HG03064 (cell line): Measurements from ENCODE around the gene MPPED1.

ENCODE experiments used
- ATAC-seq: cut with Tn5 transposase; IDR thresholded peaks from one replicate; pipeline ENCODE4 v1.9.1; 2021; ENCODE audit warnings: low read depth; ENCODE audit not compliant: unreplicated experiment

Gene MPPED1

DNA sequence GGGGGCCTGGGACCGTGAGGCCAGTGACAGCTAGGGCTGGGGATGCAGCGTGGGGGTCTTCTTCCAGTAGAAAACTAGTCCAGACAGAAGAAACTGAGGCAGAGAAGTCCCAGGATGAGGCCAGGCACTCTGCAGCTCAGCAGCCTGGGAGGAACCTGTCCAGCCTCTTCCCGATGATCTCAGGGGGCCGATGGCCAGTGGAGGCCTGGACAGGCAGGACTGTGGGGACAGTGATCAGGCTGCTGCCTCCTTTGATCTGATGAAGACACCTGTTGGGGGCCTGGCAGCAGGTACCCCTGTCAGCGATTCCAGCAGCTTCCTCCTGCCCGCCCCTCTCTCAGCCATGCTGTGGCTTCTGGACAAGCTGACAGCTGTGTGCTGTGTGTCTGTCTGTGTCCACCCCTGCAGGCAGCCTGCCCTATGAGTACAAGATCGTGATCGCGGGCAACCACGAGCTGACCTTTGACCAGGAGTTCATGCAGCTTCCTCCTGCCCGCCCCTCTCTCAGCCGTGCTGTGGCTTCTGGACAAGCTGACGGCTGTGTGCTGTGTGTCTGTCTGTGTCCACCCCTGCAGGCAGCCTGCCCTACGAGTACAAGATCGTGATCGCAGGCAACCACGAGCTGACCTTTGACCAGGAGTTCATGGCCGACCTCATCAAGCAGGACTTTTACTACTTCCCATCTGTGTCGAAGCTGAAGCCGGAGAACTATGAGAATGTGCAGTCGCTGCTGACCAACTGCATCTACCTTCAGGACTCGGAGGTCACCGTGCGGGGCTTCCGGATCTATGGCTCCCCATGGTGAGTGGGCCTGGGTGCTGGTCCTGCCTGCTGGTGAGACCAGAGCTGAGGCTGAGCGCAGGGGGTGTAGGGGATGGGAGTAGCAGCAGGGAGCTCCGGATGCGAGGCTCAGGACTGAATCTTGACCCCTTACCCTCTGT, 62.6 kb downstream of the MPPED1 start:
- no peak for ATAC-seq

DNA sequence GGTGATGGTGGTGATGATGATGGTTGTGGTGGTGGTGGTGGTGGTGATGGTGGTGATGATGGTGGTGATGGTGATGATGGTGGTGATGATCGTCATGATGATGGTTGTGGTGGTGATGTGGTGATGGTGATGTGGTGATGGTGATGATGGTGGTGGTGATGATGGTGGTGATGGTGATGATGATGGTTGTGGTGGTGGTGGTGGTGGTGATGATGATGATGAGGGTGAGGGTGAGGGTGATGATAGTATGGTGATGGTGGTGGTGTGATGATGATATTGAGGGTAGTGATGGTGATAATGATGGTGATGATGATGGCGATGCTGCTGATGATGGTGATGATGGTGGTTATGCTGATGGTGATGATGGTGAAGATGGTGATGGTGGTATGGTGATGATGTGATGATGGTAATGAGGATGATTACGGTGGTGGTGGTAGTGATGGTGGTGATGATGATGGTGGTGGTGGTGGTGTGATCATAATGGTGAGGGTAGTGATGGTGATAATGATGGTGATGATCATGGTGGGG, 63.8 kb downstream of the MPPED1 start:
- ATAC-seq = no peak

DNA sequence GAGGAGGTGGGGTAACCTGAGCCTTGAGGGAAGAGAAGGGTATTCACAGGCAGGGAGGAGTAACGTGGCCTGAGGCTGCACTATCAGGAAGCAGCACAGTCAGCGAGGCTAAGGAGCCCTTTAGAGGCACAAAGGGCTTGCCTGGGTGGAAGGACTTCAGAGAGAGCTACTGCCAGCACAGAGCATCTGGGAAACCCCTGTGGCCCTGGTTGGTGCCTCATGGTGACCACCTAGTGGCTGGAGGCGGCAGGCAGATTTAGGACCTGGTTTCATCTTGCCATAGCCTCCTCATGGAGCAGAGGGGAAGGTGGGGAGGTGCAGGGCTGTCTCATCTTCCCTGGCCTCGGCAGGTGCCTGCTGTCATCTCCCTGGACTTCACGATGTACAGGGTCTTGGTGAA, 64.5 kb downstream of the MPPED1 start:
- ATAC-seq = no peak

DNA sequence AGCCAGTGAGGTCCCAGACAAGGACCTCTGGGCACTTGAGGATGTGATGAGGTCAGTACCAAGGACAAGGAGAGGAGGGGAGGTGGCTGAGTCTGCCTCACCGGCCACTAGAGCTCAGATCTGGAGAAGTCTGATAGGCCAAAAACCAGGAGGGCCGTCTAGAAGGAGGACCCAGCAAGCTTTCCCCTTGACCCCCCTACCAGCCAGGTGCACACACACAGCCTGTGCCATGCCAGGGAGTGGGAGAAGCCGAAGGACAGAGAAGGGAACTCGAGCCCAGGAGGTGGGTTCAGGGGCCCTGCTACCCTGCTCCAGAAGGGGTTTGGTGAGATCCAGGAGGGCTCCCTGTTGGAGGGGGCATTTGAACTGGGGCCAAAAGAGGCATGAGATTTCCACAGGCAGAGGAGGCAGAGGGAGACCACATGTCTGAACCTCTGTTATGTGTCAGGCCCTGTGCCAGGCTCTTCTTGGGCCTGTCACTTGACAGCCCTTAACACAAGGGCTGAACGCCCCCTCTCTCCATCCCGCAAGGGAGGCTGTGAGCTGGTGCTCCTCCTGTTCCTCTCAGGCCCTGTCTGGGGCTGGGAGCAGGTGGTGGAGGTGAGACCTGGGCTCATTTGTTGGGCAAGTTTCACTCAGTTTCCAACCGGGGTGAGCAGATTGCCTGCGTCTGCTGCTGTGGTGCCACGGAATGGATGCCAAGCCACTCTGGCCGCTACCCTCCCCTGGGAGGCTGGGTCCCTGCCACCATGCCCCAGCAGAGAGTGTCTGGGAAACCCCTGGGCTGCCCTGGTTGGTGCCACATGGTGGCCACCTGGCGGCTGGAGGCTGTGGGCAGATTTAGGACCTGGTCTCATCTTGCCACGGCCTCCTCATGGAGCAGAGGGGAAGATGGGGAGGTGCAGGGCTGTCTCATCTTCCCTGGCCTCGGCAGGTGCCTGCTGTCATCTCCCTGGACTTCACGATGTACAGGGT, 65.2 kb downstream of the MPPED1 start:
- ATAC-seq = no peak

DNA sequence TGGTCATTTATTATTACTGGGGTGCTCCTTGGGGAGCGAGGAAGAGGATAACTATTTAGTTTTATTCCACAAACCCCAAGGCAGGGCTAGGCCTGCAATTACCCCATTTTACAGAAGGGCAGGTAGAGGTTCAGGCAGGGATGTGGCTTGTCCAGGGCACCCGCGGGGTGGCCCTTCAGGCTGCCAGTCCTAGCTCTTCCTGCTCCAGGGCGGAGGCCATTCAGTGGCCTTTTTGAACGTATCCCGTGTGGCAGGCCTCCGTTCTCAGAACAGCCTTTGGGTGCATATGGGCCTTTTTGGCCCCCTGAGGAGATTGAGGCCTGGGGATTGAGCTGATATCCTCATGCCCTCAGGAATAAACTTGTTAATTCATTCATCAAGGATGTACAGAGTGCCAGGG, 66.2 kb downstream of the MPPED1 start:
- ATAC-seq = no peak

DNA sequence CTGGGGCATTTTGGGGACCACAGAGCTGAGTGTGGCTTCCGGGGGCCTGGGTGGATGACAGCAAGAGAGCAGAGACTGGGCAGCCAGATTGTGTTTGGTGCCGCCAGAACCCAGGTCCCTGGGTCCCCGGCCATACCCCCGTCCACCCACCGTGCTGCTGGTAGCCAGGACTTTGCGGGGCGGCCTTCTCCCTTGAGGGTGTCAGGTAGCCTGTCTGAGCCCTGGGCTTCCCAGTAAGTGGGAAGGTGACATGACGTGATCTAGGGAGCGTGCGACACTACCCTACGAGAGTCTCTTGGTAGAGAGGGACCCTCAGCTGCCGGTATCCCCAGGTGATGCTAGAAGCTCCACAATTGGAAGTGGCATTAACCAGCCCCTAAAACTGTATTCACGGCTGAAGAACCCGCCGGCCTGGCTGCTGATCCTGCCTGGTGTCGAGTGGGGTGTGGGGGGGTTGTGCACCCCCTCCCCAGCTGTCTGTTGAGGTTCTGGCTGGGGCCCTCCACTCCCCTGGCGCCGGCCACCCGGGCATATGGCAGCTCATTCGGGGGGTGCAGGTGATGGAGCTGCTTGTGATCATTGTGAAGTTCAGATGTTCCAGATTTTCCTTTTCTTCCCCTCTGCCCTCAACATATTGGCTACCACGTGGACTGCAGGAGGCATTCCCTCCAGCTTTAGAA, 66.9 kb downstream of the MPPED1 start:
- no peak for ATAC-seq

DNA sequence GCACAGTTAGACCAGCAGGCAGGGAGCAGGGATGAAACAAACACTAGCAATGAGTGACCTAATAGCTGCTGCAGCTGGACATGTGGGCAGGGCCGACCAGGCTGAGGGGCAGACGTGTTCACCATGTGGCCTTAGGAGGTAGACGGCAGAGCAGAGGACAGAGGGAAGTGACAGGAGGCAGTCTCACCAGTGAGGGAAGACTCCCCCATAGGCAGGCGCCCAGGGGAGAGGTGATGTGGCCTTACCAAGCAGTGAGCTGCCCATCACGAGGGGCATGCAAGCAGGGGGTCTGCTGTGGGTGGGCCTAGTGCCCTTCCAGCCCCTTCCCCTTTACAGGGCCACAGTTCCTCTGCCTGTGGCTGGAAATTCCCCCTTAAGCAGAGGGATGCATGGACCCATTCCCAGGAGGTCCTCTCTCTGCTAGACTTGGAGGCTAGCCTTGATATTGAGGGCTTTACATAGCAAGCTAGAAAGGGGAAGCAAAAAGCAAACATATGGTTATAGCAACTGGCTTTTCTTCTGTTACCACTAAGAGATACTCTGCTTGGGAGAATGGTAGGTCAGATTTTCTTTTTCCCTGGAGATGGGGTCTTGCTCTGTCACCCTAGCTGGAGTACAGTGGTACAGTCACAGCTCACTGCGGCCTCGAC, 67.6 kb downstream of the MPPED1 start:
- ATAC-seq = no peak

DNA sequence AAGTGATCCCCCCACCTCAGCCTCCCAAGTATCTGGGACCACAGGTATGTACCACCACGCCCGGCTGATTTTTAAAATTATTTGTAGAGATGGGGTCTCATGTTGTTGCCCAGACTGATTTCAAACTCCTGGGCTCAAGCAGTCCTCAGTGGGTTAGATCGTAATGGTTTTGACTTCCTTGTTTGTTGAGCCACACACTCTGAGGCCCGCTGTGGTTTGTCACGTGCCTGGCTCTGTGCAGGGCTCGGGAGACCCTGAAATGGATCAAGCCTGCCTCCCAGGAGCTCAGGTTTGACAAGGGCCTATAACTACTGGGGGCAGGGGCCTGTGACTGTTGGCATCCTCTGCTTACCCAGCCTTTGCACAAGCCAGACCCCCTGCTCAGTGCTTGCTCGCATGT, 68.1 kb downstream of the MPPED1 start:
- ATAC-seq = no peak

DNA sequence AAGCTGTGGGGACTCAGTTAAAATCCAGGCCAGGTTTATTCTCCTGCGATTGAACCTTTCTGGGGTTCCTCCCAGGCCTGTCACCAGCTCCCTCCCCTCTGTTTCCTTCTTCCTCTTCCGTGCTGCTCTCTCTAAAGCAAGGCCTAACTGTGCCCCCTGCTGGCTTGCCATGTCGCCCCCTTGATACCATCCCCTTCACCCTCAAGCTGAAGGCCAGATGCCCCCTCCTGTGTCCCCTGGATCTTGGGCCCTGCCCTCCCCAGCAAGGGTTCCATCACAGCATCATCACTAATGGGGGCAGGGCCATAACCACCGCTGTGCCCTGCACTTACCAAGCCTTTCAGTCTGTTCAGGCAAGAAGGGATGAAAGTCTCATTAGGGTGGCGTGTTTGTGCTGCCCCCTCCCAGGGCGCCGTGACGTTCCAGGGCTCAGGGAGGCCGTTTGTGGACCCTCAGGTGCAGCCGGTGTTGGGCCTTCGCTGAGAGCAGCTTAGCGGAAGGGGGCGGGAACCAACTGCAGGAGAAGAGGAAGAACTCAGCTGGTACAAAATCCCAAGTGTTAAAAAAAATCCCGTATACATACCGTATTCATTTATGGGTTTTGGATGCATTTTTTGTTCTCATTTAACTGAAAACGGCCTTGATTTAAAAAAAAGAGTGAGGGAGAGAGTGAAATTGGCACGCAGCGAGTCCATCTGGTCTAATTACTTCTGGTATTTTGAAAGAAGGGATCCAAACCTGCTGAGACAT, 69.9 kb downstream of the MPPED1 start:
- ATAC-seq = no peak

DNA sequence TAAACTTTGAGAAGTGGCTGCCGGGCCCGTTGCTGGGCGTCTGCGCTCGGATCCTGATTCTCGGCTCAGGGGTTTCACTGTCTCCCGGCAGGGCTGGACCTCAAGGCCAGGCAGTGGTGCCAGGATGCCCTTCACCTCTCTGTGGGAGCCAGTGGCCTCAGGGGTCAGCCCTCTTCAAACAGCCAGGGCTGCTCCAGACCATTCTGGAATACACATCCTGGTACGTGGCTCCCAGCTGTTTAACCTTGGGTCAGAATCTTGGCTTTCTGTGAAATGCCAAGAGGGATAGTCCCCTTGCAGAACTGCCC, 70.5 kb downstream of the MPPED1 start:
- ATAC-seq = no peak

DNA sequence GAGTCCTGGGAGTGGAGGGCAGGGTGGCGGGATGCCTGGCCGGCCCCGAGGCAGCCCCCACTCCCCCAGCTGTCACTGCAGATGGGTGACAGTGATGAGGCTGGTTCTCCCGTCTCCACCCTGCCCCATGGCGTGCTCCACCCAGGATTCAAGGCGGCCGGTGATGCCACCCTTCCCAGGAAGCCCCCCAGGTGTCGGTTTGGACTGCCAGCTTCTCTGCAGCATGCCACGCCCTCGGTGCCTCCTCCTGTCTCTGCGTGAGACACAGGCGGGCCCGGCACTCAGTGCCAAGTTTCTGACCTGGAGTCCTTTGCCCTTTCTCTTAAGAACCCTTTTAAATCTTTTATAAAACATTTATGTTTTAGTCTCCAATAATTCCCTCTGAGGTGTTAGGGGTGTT, 71.5 kb downstream of the MPPED1 start:
- ATAC-seq = no peak

DNA sequence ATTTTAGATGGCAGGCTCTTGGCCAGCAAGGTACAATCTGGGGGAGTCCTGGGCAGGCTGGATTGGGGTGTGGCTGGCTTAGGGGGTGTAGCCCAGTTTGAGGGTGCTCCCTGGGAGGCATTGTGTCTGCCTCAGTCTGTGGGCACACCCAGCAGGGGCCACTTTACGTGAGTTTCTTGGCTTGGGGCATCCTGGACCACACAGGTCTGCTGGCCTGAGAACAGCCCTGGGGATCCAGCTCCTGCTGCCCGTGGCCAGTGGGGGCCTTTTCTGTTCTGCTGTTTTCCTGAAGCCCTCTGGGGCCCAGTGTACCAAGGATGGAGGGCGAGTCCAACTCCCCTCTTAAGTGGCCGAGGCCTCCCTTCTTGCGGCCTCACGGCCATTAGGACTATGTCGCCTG, 71.9 kb downstream of the MPPED1 start:
- no peak for ATAC-seq

DNA sequence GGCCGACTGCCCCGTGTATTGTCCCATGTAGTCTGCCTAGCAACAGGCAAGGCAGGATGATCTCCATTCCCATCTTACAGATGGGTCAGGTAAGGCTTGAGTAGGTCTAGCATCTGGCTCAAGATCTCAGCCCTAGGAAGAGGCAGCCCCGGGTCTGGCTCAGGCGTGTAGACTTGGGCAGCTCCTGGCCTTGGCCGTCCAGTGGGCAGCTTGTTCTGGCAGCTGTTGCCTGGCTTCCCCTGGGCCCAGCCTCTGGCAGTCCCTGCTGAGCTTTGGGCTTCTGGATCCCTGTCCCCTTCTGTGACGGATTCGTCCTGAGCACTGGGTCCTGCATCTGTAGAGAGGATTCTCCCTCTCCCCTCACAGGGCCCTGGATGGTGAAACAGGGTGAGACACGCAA, 72.4 kb downstream of the MPPED1 start:
- no peak for ATAC-seq

DNA sequence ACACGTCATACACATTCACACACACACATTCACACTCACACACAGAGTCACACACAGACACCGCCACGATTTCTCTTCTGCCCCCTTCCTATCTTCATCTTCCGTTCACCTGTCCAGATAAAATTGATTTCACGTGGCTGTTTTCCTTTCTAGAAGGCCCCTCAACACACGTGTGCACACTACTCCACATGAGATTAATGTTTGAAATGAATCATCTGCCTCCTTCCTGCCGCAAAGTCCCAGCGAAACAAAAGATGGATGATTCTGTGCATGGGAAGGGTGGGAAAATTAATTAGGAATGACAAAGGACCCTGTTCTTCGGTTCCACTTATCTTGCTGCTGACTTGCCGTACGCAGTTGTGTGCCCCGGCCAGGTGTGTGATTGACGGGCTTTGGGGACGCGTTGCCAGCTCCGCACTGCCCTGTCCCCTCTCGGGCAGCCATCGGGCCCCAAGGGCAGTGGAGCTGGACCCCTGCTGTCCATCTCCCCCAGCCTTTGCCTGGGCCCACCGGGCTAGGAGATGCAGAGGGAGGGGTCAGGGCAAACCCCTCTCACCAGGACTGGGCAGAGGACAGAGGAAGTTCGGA, 73.8 kb downstream of the MPPED1 start:
- ATAC-seq = no peak

DNA sequence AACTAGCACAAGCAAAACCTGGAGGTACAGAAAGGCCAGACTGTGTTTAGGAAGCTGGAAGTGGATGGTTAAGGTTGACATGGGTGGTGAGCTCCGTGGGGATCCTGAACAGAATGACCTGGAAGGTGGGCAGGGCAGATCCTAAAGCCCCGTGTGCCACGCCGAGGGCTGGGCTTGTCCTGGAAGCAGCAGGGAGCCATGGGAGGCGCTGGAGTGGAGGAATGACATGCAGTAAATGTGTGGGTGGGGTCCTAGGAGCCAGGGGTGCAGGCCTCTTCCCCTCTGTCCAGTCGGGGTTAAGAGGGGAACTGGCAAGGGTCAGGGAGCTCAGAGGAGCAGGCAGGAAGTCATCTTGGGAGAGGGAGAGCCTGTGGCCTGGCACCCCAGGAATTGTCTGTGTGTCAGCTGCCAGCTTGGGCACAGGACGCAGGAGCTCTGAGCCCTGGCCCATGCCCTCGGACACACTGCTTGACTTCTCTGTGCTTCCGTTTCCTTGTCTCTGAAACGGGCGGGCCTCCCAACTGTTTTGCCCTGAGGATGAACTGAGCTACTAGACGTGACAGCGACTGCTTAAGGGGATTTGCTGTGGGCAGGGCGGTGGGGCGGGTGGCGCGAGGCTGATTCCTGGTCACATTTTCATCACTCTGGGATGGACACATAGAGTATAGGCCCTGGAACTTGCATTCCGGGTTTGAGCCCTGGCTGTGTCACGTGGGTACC, 75.7 kb downstream of the MPPED1 start:
- ATAC-seq = no peak

DNA sequence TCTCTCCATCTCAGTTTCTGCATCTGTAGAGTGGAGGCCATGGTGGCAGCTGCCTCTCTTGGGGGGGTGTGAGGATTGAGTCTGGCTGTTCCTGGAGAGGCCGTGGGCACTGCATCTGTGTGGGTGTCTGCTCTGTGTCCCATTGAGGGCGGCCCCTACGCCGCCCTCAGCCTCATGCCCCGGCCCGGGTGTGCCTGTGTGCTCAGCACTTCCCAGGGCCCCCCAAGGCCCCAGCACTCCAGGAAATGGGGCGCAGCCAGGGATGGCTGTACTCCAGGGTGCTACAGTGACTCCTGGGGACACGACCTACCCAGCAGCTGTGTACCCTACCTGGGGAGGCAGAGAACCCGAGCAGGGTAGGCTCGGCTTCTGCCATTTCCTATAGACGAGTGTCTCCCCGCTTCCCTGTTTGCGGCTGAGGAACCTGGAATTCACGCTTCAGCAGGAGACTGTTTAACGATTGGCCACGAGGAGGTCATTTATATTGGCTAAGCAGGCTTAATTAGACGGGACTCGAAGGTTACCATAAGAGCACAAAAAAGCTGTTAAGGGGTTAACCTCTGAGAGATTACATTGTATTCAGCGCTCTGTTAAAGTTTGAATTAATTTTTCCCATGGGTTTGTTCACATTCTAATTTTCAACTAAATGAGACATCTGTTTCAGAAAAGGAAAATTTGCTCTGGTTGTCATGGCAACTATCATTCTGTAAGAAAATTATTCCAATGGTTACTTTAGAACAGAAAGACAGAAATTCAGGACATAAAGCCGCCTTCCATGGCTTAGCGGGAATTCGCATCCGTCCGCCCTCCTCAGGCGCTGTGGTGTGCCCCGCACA, 76.4 kb downstream of the MPPED1 start:
- no peak for ATAC-seq

DNA sequence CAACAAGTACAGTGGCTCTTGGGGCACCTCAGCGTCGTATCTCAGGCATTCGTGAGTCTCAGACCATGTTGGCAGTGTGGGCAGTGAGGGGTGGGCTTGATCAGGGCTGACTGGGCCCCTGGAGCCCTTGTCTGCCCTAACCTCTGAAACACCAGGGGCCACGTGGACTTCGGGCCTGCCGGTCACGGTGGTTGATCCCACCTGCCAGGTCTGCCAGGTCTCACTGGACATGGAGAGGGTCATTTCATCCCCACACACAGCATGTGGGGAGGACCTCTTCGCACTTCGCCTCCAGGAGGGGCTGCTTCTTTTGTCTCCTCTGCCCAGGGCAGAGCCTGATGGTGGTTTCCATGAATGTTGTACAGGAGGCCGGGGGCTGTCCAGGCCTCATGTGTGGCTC, 77.1 kb downstream of the MPPED1 start:
- no peak for ATAC-seq

DNA sequence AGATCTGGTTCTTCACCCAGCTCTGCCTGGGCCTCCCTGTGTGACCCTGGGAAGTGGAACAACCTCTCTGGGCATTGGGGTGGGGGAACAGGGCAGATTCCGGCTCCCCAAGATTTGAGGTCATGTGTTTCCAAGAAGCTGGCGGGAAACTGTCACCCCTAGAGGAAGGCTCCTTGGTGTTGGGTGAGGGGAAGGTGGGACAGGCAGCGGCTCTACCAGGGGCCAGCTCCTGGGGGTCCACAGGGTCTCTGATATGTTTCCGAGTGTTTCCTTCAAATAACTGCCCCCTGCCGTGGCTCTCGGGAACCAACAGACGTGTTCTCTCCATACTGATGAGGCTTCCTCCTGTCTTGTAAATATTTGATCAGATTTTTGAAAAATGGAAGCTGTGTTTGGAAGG, 78.5 kb downstream of the MPPED1 start:
- no peak for ATAC-seq
